Liver (tissue), 3 donors: Measurements from ENCODE around the gene KCNA2.

ENCODE experiments used
- EGR1 ChIP-seq, 2 donors: IDR thresholded peaks; 2 replicates each; pipeline ENCODE4 v1.6.1; 2016 to 2018; ENCODE audit warnings: antibody characterized with exemption in 2 of 2, low read depth in 2 of 2
- HNF4A ChIP-seq, 2 donors: conservative IDR thresholded peaks; 2 replicates each; pipeline ENCODE4 v1.6.1; 2016; ENCODE audit warnings: antibody characterized with exemption in 2 of 2, mild to moderate bottlenecking in 2 of 2
- SP1 ChIP-seq: IDR thresholded peaks from 2 replicates; pipeline ENCODE4 v1.6.1; 2018; ENCODE audit warnings: antibody characterized with exemption, mild to moderate bottlenecking
- TF ChIP-seq, protein P1 (sequence below): fragments of 150-350 bp; IDR thresholded peaks from 2 replicates; pipeline ENCODE4 v1.5.1; 2017; ENCODE audit warnings: improper control_type of control experiment, low read depth, low read length; ENCODE audit not compliant: missing input control
- TF ChIP-seq, protein P2 (sequence below): IDR thresholded peaks from 2 replicates; pipeline ENCODE4 v1.6.1; 2016; ENCODE audit warnings: antibody characterized with exemption, mild to moderate bottlenecking
- TF ChIP-seq, protein P3 (sequence below): IDR thresholded peaks from 2 replicates; pipeline ENCODE4 v1.6.1; 2016; ENCODE audit warnings: antibody characterized with exemption
- donor health status: healthy.
- donor health status: healthy.

DNA sequence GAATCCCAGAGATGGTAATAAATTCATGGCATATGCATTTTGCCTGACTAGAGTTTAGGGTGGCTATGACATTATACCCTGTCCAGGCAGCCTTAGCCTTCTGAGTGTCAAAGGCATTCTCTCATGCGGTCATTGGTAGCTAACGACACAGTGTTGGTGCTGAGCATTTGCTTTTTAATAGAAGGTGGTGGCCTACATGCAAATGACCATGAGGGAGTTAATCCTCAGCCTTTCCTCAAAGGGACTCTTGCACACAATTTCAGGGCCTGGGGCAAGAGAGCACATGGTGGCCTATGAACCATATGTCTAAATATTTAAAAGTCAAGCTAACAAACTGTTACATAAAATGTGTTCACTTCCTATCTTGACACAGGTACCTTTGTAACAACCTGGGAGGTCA lies 56.3 kb downstream of the KCNA2 start:
- TF ChIP-seq, protein P1, sequence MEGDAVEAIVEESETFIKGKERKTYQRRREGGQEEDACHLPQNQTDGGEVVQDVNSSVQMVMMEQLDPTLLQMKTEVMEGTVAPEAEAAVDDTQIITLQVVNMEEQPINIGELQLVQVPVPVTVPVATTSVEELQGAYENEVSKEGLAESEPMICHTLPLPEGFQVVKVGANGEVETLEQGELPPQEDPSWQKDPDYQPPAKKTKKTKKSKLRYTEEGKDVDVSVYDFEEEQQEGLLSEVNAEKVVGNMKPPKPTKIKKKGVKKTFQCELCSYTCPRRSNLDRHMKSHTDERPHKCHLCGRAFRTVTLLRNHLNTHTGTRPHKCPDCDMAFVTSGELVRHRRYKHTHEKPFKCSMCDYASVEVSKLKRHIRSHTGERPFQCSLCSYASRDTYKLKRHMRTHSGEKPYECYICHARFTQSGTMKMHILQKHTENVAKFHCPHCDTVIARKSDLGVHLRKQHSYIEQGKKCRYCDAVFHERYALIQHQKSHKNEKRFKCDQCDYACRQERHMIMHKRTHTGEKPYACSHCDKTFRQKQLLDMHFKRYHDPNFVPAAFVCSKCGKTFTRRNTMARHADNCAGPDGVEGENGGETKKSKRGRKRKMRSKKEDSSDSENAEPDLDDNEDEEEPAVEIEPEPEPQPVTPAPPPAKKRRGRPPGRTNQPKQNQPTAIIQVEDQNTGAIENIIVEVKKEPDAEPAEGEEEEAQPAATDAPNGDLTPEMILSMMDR, result no peak
- TF ChIP-seq SP1, result no peak
- TF ChIP-seq, protein P2, sequence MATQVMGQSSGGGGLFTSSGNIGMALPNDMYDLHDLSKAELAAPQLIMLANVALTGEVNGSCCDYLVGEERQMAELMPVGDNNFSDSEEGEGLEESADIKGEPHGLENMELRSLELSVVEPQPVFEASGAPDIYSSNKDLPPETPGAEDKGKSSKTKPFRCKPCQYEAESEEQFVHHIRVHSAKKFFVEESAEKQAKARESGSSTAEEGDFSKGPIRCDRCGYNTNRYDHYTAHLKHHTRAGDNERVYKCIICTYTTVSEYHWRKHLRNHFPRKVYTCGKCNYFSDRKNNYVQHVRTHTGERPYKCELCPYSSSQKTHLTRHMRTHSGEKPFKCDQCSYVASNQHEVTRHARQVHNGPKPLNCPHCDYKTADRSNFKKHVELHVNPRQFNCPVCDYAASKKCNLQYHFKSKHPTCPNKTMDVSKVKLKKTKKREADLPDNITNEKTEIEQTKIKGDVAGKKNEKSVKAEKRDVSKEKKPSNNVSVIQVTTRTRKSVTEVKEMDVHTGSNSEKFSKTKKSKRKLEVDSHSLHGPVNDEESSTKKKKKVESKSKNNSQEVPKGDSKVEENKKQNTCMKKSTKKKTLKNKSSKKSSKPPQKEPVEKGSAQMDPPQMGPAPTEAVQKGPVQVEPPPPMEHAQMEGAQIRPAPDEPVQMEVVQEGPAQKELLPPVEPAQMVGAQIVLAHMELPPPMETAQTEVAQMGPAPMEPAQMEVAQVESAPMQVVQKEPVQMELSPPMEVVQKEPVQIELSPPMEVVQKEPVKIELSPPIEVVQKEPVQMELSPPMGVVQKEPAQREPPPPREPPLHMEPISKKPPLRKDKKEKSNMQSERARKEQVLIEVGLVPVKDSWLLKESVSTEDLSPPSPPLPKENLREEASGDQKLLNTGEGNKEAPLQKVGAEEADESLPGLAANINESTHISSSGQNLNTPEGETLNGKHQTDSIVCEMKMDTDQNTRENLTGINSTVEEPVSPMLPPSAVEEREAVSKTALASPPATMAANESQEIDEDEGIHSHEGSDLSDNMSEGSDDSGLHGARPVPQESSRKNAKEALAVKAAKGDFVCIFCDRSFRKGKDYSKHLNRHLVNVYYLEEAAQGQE, result no peak
- no peak for TF ChIP-seq HNF4A (conservative IDR thresholded peaks at IDR 0.05)
- TF ChIP-seq EGR1 (IDR thresholded peaks at IDR 0.05; ENCODE audit: low read depth in 2 of 2), result no peak
- TF ChIP-seq, protein P3, sequence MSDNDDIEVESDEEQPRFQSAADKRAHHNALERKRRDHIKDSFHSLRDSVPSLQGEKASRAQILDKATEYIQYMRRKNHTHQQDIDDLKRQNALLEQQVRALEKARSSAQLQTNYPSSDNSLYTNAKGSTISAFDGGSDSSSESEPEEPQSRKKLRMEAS, result no peak
